Psoas muscle (tissue), 8 donors: ENCODE data around the gene FBXW12. TPM values are rescaled to one million over a fixed set of nuclear protein-coding genes. Genes with fewer than 3 reads are reported as not detected.
A peak's percentile ranks its signal among the peaks of the same experiment; 100 is the strongest.
"Not testable (repeated sequence)": the region's sequence is repeated elsewhere in the genome, so short reads cannot be mapped to it uniquely, and the experiment has no call there.

Source experiments
- ATAC-seq, 4 donors: fragments of 200-7000 bp; cut with Tn5 transposase; one replicate each; pipeline ENCODE4 v1.9.1; 2020; ENCODE audit warnings: moderate library complexity in 3 of 4, mild to moderate bottlenecking in 2 of 4
- DNase-seq, 2 donors: peaks; one replicate each; pipeline ENCODE4 v3.0.0-alpha.2; 2020
- H3K27ac ChIP-seq: fragments of 200-600 bp; one replicate; pipeline ENCODE4 v1.8.0; 2022
- H3K27me3 ChIP-seq, 3 donors: fragments of 200-600 bp in 1 of 3; one replicate each; pipeline versions ENCODE4 v1.6.1 to v1.8.0; 2013 to 2022; ENCODE audit warnings: low read length in 2 of 3, mild to moderate bottlenecking in 2 of 3, moderate library complexity in 1 of 3; ENCODE audit not compliant: insufficient read depth in 3 of 3
- H3K36me3 ChIP-seq, 2 donors: fragments of 200-600 bp in 1 of 2; one replicate each; pipeline versions ENCODE4 v1.6.1 to v1.8.0; 2013 to 2022; ENCODE audit warnings: low read depth in 1 of 2, mild to moderate bottlenecking in 1 of 2, moderate library complexity in 1 of 2; ENCODE audit not compliant: insufficient read depth in 1 of 2
- H3K4me1 ChIP-seq: fragments of 200-600 bp; one replicate; pipeline ENCODE4 v1.8.0; 2022
- H3K4me3 ChIP-seq: fragments of 200-600 bp; one replicate; pipeline ENCODE4 v1.8.0; 2022; ENCODE audit warnings: mild to moderate bottlenecking
- H3K9me3 ChIP-seq: fragments of 200-600 bp; one replicate; pipeline ENCODE4 v1.8.0; 2022
- WGBS, 3 donors: extraction: QIAGEN DNeasy Blood & Tissue Kit; methylation state at CpG; one replicate each; pipeline versions ENCODE4 v1.1.6 to v1.1.7; 2013; 5-methylcytosine and 5-hydroxymethylcytosine counted together
- intact Hi-C, 2 donors: fragments of 100-400 bp; cut with DNase I; formaldehyde crosslinking; loops; one replicate each; pipeline versions ENCODE4 v1.11.0 to v1.14.2; 2022
- polyA plus RNA-seq, 3 donors: library from polyadenylated mRNA; stranded (reverse); fragments of 200-250 nt; gene quantifications; one replicate each; pipeline ENCODE4 v1.2.3, GENCODE V29; 2013
- total RNA-seq, 4 donors: library from RNA; stranded (reverse); fragmentation: NEBNext Ultra II Directional in 2 of 4; extraction: Animal tissue kit (Norgen Biotek cat#: 25700) in 2 of 4; gene quantifications; one replicate each; pipeline versions ENCODE4 v1.2.1 to v1.2.4, GENCODE V29; 2021 to 2023
- TF ChIP-seq, protein P1 (sequence below): fragments of 200-600 bp; IDR thresholded peaks from one replicate; pipeline ENCODE4 v1.8.0; 2022; ENCODE audit warnings: antibody characterized with exemption
- donor health status: healthy with polysubstance abuse.
- donor health status: DM: no; HTN: no; CAD: no; lungs with moderate emphysema.
- donor health status: Bipolar disorder and iron deficiency.
- donor health status: healthy.
- donor health status: DM: yes; HTN: yes; CAD: no.
- donor health status: DM: no; HTN: no; CAD: no.
- donor health status: DM: no; HTN: no; CAD: no.
- donor health status: DM: yes; HTN: yes; CAD: no.

Gene FBXW12
- total and polyA plus RNA-seq, 7 donors: 0.01 TPM; not detected in 6

DNA sequence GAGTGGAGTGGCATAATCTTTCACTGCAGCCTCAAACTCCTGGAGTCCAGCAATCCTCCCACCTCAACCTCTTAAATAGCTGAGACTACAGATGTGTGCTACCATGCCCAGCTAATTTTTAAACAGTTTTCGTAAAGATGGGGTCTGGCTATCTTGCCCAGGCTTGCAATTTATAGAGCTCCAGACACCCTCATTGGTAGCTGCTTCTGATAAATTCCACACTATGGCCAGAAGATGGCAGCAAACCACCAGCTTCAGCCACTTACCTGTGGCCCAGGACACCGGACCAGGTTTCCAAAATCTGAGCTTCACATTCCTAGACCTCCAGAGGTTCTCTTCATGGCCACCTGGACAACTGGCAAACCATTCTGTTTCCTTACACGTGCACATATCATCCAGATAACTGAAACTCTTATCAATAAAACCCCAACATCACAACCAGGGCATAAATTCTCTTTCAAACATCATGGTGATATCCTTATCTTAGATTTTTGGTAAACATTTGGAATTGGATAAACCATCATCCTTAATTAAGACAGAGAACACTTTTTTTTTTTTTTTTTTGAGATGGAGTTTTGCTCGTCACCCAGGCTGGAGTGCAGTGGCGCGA is 28.9 kb downstream of the FBXW12 start:
- Histone ChIP-seq H3K4me3 (no peak overlapping the region), H3K4me1 (no peaks in the 10 kb centered on the region), H3K9me3 (no peaks in the 10 kb centered on the region), H3K27me3 (peaks cover 0 to 5% (median 0%) of the 10 kb centered on the region in 3 donors), H3K36me3 (no peaks in the 10 kb centered on the region), H3K27ac (no peak overlapping the region)
- ATAC-seq: peak; percentile 61 to 87 (median 68)
- 60 to 62% (median 60%) methylated on average over 6 of the region's 6 CpGs for WGBS, 3 donors
- intact Hi-C loops: loop anchor here (1.0 to 5.0 kb wide), 3 partner anchors 33 to 146 kb away; no protein-coding TSS in a partner anchor
- TF ChIP-seq, protein P1, sequence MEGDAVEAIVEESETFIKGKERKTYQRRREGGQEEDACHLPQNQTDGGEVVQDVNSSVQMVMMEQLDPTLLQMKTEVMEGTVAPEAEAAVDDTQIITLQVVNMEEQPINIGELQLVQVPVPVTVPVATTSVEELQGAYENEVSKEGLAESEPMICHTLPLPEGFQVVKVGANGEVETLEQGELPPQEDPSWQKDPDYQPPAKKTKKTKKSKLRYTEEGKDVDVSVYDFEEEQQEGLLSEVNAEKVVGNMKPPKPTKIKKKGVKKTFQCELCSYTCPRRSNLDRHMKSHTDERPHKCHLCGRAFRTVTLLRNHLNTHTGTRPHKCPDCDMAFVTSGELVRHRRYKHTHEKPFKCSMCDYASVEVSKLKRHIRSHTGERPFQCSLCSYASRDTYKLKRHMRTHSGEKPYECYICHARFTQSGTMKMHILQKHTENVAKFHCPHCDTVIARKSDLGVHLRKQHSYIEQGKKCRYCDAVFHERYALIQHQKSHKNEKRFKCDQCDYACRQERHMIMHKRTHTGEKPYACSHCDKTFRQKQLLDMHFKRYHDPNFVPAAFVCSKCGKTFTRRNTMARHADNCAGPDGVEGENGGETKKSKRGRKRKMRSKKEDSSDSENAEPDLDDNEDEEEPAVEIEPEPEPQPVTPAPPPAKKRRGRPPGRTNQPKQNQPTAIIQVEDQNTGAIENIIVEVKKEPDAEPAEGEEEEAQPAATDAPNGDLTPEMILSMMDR: peak; percentile 72
- DNase-seq: peak; percentile 28 to 56

DNA sequence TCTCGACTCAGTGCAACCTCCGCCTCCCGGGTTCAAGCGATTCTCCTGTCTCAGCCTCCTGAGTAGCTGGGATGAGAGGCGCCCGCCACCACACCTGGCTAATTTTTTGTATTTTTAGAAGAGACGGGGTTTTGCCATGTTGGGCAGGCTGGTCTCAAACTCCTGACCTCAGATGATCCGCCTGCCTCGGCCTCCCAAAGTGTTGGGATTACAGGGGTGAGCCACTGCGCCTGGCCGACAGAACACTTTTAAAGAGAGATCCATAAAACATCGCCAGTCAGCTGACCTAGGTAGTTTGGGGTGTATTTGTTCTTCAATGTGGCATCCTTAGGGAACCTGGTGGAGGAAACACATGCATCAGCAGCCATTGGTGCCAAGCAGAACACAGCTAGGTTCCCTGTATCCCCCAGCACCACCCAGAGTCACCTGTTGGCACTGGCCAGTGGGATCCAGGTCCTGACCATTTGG is 29.4 kb downstream of the FBXW12 start:
- WGBS, 3 donors: 84 to 93% (median 91%) methylated on average over 12 of the region's 12 CpGs
- not testable (repeated sequence) for H3K4me1 ChIP-seq

GRCh38 chr3:48402281-48402732 is 30.3 kb downstream of the FBXW12 start:
- DNase-seq (peak; percentile 89 to 91), ATAC-seq (peak in 3 of 4 donors; percentile 75 to 85 (median 80))
- Histone ChIP-seq H3K4me3 (no peak overlapping the region), H3K27ac (peak overlapping the region; percentile 23), H3K36me3 (no peaks in the 10 kb centered on the region), H3K9me3 (no peaks in the 10 kb centered on the region), H3K27me3 (peaks cover 0 to 5% (median 0%) of the 10 kb centered on the region in 3 donors), H3K4me1 (no peaks in the 10 kb centered on the region)
- intact Hi-C loops: loop anchor here in 1 of 2 donors (5.0 kb wide), 1 partner anchor 145 kb away; no protein-coding TSS in a partner anchor
- whole genome bisulfite sequencing, 3 donors: 23 to 36% (median 25%) methylated on average over 8 of the region's 8 CpGs
- TF ChIP-seq, protein P1: no peak

More for the DNA sequence above, 29.4 kb downstream of the FBXW12 start:
- not testable (repeated sequence) for H3K36me3 ChIP-seq, H3K9me3 ChIP-seq, H3K4me3 ChIP-seq, H3K27me3 ChIP-seq, ATAC-seq, H3K27ac ChIP-seq
- peak in 1 of 2 donors; percentile 4 for DNase-seq
- intact Hi-C loops: loop anchor here (1.0 to 5.0 kb wide), 3 partner anchors 33 to 146 kb away; no protein-coding TSS in a partner anchor

DNA sequence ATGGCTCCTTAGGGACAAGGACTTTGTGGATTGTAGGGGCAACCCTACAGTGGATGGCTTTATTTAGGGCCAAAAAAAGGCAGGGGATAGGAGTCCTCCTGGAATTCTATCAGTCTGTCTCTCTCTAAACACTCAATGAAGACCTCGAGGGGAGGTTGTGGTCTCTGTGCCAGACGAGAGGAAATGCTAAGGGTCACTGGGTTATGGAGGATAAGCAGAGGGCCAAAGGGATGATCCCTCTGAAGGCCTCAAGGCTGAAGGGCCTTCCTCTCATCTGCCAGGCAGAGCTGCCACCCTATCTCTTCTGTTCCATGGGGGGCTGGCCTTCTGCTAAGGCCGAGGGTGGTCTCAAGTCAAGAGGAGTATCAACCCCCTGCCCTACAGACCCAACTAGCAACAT is 30.9 kb downstream of the FBXW12 start:
- TF ChIP-seq, protein P1: no peak
- H3K27ac ChIP-seq: no peak overlapping the region
- no peak overlapping the region for H3K4me3 ChIP-seq
- no peak for ATAC-seq
- H3K4me1 ChIP-seq: no peaks in the 10 kb centered on the region
- no peaks in the 10 kb centered on the region for H3K9me3 ChIP-seq
- DNase-seq: no peak
- peaks cover 0 to under 1% (median 0%) of the 10 kb centered on the region in 3 donors for H3K27me3 ChIP-seq
- intact Hi-C loops: loop anchor here in 1 of 2 donors (5.0 kb wide), 1 partner anchor 144 kb away; no protein-coding TSS in a partner anchor
- no peaks in the 10 kb centered on the region for H3K36me3 ChIP-seq
- 56 to 67% (median 64%) methylated on average over 3 of the region's 3 CpGs for WGBS, 3 donors
